LNCAP (cell line): ENCODE results near the gene PRKD2.

Experiments used
- TF ChIP-seq, protein P1 (sequence below): fragments of 450-650 bp; IDR thresholded peaks from 2 replicates; pipeline ENCODE4 v1.5.1; 2017; ENCODE audit warnings: mild to moderate bottlenecking

The PRKD2 gene

DNA sequence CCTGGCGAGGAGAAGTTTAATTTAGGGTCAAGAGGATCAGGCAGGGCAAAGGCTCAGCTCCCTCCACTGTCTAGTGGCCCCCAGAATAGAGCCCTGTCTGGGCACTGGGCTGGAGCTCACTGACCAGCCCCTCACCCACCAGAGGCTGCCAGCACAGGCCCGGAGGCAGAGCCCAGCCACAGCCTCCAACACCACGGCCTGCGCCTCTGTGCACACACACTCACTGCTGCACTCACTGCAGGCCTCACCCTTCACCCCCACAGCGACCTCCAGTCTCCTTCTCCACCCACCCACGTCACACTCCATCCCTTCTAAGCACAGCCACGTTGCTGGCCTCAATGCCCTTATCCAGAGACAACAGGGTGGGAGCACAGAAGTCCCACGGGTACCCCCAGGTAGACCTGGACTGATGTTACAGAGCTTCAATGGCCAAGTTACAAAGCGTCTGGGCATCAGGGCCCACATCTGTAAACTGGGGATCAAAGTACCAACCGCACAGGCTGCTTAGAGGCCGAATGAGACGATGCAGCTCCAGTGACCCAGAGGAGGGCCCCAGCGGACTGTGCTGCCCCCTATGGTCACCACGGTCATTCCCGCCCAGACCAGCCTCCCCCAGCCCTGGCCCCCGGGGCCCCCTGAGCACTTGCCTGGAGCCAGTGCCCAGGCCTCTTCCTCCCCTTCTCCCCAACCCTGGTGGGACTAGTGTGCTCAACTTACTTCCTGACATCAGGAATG is 4.5 kb upstream of the PRKD2 start:
- TF ChIP-seq, protein P1, sequence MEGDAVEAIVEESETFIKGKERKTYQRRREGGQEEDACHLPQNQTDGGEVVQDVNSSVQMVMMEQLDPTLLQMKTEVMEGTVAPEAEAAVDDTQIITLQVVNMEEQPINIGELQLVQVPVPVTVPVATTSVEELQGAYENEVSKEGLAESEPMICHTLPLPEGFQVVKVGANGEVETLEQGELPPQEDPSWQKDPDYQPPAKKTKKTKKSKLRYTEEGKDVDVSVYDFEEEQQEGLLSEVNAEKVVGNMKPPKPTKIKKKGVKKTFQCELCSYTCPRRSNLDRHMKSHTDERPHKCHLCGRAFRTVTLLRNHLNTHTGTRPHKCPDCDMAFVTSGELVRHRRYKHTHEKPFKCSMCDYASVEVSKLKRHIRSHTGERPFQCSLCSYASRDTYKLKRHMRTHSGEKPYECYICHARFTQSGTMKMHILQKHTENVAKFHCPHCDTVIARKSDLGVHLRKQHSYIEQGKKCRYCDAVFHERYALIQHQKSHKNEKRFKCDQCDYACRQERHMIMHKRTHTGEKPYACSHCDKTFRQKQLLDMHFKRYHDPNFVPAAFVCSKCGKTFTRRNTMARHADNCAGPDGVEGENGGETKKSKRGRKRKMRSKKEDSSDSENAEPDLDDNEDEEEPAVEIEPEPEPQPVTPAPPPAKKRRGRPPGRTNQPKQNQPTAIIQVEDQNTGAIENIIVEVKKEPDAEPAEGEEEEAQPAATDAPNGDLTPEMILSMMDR, result no peak

DNA sequence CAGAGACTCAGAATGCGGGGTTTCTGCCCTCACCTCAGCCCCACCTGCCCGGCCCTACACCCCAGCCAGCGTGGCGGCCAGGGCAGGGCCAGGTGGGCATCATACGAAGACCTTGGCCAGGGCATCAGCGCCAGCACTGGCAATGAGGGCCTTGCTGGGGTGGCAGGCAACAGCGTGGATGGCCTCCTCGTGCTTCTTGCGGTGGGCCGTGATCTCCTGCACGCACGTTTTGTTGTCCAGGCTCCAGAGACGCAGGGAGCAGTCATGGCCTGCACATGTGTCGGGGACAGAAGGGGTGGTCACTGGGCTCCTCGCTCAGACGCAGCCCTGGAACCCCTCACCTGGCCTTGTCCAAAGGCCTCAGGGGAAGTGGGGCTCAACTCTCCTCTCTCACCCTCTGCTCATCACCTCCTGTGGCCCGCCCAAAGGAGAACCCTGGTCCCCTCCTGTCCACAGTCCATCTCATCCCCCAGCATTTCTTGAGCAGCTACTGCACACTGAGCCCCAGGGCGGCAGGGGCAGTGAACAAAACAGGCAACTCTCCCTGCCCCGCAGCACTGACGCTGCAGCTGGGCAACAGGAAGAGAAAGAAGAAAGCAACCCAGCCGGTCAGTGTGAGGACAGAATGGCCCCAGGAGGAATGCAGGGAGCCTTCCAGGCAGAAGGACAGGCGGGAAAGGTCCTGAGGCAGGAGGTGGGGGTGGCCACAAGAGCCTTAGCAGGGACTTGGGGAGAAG is 3.8 kb upstream of the PRKD2 start:
- TF ChIP-seq, protein P1, result no peak

DNA sequence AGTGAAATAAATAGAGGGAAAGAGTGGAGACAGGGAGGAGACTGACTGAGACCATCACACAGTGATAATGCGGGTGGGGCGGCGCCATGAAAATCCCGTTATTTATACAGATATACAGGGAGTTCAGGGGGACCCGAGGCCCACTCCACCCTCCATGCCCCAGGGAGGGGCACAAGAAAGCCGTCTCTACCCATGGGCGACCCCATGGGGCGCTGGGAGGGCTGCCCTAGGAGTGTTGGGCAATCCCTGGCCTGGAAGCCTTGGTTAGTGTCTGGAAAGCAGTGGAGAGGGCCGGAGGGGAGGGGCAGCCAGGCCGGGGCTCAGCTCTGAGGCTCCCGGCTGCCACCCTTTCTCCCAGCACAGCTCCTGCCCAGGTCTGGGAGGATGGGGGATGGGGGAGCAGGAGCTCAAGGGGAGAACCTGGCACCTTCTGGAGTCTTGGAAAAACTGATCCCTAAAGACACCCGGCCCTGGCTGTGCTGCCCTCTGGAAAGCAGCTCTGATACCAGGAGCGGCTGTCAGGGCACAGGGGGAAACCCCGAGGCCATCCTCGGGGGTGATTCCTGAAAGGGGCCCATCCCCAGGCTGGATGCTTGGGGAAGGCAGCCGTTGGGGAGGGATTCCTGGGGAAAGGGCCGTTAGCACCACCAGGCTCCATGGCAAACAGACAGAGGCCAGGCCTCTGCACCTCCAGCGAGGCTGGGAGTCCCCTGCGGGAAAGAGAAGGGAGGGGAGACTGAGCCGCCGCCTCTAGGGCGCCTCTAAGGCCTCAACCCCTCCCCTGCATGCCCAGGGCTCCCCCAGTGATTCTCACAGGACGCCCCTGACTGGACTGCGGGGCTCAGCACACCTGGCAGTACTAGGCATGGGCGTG is 3.0 kb upstream of the PRKD2 start:
- TF ChIP-seq, protein P1, result no peak

DNA sequence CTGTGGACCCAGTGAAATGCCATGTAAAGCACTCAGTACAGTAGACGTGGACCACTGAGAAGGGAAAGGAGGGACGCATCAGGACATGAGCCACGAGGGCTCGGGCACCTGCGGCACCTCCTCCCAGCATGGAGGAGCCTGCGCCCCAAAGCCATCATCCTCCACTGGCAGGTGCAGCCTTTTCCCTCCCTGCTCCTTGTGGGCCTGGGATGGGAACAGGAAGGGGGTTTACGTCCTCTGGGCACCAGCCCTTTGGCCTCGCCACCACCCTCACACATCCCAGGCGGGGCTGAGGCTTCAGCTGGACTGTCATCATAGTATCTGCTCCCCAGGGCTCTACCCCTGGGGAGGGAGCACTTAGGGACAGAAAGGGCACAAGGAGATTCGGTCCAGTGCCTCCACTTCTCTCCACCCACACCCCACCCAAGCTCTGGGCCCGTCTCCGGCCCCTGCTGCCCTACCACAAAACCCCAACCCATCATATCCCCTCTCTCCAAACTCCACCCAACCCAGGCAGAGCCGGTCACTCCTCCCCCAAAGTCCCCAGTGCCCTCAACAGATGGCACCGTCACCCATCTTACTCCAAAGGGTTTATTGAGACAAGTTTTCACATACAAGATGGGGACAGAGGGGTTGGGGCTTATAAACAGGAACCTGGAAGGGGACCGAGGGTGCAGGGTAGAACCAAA is 2.2 kb upstream of the PRKD2 start:
- TF ChIP-seq, protein P1, result no peak

DNA sequence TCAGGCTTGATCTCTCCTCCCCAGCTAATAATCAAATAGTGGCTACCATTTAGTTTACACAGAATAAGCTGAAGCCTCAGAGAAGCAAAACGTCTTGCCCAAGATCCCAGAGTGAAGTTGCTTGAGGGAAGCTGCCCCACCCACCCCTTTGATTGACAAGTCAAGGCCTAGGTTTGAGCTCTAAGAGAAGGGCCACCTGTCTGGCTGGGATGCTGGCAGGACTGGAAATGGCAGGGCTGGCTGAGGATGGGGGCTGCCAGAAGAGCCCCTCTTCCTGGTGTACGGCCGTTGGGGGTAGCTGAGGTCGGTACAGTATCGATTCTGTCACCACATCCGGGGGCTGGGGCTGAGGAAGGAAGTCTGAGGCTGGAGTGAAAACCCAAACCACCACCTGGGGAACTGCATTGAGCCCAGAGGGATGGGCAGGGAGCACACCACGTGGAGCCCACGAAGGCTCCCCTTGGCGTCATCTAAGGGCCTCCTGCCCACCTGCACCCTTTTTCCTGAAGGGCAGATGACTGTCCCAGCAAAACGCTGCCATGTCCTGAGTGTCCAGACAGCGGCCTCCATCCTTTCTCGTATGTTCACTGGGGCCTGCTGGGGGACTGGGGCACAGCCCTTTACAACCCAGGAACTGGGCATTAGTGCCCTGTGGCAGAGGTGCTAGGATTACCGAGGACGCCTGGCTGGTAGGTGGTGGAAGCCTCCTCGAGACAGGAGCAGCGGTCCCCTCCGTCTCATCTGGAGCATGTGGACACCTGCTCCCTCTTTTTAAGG is 1.4 kb upstream of the PRKD2 start:
- TF ChIP-seq, protein P1, result no peak

DNA sequence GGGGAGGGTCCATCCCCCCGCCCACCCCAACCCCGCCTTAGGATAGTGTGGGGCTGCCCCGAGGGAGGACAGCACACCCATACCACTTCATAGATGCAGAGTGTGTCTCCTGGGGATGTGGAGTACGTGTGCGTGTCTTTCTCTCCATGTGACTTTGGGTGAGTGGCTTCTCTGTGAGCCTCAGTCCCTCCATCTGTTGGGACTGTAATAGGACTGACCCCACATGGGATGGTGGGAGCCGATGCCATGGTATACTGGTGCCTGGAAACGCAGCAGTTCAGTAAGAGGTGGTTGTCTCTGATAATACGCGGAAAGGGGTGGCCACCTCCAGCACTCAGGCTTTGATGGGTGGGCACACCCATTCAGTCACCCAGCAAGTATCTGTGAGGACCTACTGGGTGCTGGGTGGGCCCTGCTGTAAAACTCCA is 816 bp upstream of the PRKD2 start:
- TF ChIP-seq, protein P1, result no peak
